HAP-1 (cell line): Measurements from ENCODE around the gene FGF21.
A peak's percentile ranks its signal among the peaks of the same experiment; 100 is the strongest.
"Not testable (repeated sequence)": the region's sequence is repeated elsewhere in the genome, so short reads cannot be mapped to it uniquely, and the experiment has no call there.

Source experiments
- DNase-seq, 2 experiments: peaks; one replicate each; pipeline ENCODE4 v3.0.0-alpha.2; 2016 to 2020; ENCODE audit warnings: low spot score in 2 of 2
- H3K27me3 ChIP-seq: fragments of 250-450 bp; sonication (Bioruptor Pico); 2 replicates; pipeline ENCODE4 v1.5.1; 2020; ENCODE audit warnings: low read depth, mild to moderate bottlenecking, moderate library complexity
- H3K36me3 ChIP-seq: fragments of 250-450 bp; sonication (Bioruptor Pico); replicated peaks from 2 replicates; pipeline ENCODE4 v1.5.1; 2020; ENCODE audit warnings: mild to moderate bottlenecking
- H3K4me1 ChIP-seq: fragments of 250-450 bp; sonication (Bioruptor Pico); 2 replicates; pipeline ENCODE4 v1.5.1; 2020; ENCODE audit warnings: mild to moderate bottlenecking
- H3K4me3 ChIP-seq: fragments of 250-450 bp; sonication (Bioruptor Pico); 2 replicates; pipeline ENCODE4 v1.5.1; 2020; ENCODE audit warnings: mild to moderate bottlenecking, moderate library complexity
- H3K9me3 ChIP-seq: fragments of 250-450 bp; sonication (Bioruptor Pico); 2 replicates; pipeline ENCODE4 v1.5.1; 2020; ENCODE audit warnings: mild to moderate bottlenecking, moderate library complexity
- in situ Hi-C: fragments of 300-500 bp; cut with MboI; formaldehyde crosslinking; loops from 3 replicates; pipeline ENCODE4 v1.14.3; 2020; ENCODE audit warnings: low sequenced_read_pairs, inconsistent platforms, mixed read lengths

FGF21 gene

GRCh38 chr19:48750771-48751504 is 4.4 kb upstream of the FGF21 start:
- Histone ChIP-seq H3K36me3 (no peaks in the 10 kb centered on the region; the same call in 1 of the 2 replicates), H3K4me1 (peaks cover 8% of the 10 kb centered on the region), H3K9me3 (no peaks in the 10 kb centered on the region), H3K4me3 (no peak overlapping the region), H3K27me3 (no peaks in the 10 kb centered on the region)
- in situ Hi-C loops, result no loop called here
- DNase-seq, result no peak

GRCh38 chr19:48751845-48752495 is 3.4 kb upstream of the FGF21 start:
- Histone ChIP-seq H3K27me3 (no peaks in the 10 kb centered on the region), H3K4me3 (peak overlapping the region; percentile 48), H3K4me1 (peaks cover 8% of the 10 kb centered on the region), H3K9me3 (no peaks in the 10 kb centered on the region), H3K36me3 (no peaks in the 10 kb centered on the region; the same call in 1 of the 2 replicates)
- DNase-seq, result no peak
- in situ Hi-C loops, result no loop called here

DNA sequence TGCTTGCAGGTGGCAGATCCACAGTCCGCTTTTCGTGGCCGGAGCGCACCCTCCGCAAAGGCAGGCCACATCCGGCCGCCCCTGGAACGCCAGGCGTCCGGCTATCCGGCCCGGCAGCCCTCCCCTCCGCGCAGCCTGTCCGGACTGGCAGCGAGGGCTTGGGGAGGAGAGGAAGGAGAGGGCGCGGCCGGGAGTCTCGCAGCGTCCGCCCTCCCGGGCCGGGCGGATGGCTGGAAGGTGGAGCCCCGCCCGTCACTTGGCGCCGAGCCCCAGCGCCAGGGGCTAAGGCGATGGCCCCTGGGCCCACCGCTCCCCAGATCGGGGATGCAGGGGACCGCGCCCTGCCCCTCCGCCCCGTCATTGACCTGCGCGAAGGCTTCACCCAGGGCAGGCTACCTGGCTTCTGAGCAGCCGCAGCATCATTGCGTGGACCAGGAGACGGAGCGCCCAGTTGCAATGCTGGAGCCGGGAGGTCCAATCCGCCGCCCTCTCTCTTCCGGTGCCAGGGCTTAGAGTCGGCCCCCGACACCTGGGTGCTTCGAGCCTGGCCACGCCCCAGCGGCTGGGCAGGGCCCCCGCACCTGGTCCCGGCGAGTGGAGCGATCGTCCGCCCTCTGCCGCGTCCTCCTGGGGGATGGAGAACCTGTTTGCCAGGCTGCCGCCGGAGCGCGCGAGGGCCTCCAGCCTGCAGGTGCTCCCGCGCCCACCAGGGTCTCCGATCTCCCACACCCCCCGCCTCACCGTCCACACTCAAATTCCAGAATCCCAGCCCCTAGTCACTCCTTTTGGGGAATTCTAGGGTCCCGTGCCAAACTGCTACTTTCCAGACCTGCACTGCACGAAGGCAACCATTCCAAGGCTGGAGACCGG is 2.6 kb upstream of the FGF21 start, which contains the start of gene FUT1:
TSS of gene FUT1 (minus strand) at position 146 of the 870 bp plus-strand sequence. CDS start 1,360 bp downstream, outside the sequence.
- Histone ChIP-seq H3K36me3 (no peaks in the 10 kb centered on the region; the same call in 1 of the 2 replicates), H3K9me3 (no peaks in the 10 kb centered on the region), H3K27me3 (no peaks in the 10 kb centered on the region), H3K4me3 (peak within 1 kb of the TSS; percentile 48), H3K4me1 (peaks cover 8% of the 10 kb centered on the region)
- DNase-seq, result peak; percentile 52 to 82
- in situ Hi-C loops, result no loop called here

DNA sequence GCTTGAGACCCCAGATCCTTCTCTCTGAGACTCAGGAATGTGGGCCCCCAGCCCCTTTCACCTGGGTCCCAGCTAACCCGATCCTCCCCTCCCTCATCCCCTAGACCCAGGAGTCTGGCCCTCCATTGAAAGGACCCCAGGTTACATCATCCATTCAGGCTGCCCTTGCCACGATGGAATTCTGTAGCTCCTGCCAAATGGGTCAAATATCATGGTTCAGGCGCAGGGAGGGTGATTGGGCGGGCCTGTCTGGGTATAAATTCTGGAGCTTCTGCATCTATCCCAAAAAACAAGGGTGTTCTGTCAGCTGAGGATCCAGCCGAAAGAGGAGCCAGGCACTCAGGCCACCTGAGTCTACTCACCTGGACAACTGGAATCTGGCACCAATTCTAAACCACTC is 463 bp downstream of the FGF21 start:
- H3K9me3 ChIP-seq, result no peaks in the 10 kb centered on the region; the same call in none of the 2 replicates
- peaks cover 4% of the 10 kb centered on the region; the same call in 1 of the 2 replicates for H3K27me3 ChIP-seq
- in situ Hi-C loops, result no loop called here
- H3K4me3 ChIP-seq, result no peak overlapping the region
- peaks cover 8% of the 10 kb centered on the region for H3K4me1 ChIP-seq
- no peak for DNase-seq
- no peaks in the 10 kb centered on the region for H3K36me3 ChIP-seq

DNA sequence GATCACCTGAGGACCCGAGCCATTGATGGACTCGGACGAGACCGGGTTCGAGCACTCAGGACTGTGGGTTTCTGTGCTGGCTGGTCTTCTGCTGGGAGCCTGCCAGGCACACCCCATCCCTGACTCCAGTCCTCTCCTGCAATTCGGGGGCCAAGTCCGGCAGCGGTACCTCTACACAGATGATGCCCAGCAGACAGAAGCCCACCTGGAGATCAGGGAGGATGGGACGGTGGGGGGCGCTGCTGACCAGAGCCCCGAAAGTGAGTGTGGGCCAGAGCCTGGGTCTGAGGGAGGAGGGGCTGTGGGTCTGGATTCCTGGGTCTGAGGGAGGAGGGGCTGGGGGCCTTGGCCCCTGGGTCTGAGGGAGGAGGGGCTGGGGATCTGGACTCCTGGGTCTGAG is 888 bp downstream of the FGF21 start:
- Histone ChIP-seq H3K36me3 (no peaks in the 10 kb centered on the region), H3K27me3 (peaks cover 4% of the 10 kb centered on the region; the same call in 1 of the 2 replicates), H3K4me1 (peaks cover 8% of the 10 kb centered on the region), H3K4me3 (no peak overlapping the region), H3K9me3 (no peaks in the 10 kb centered on the region; the same call in none of the 2 replicates)
- in situ Hi-C loops, result no loop called here
- DNase-seq, result no peak

DNA sequence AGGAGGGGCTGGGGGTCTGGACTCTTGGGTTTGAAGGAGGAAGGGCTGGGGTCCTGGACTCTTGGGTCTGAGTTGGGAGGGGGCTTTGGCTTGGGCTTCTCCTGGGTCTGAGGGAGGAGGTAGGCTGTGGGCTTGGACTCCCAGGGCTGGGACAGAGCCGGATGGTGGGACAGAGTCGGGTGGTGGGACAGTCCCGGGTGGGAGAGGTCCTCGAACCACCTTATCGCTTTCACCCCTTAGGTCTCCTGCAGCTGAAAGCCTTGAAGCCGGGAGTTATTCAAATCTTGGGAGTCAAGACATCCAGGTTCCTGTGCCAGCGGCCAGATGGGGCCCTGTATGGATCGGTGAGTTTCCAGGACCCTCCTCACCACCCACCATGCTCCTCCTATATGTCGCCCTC is 1.4 kb downstream of the FGF21 start:
- no peak for DNase-seq
- Histone ChIP-seq H3K27me3 (peaks cover 4% of the 10 kb centered on the region; the same call in 1 of the 2 replicates), H3K36me3 (no peaks in the 10 kb centered on the region), H3K4me3 (no peak overlapping the region), H3K9me3 (no peaks in the 10 kb centered on the region; the same call in none of the 2 replicates), H3K4me1 (peaks cover 7% of the 10 kb centered on the region)
- in situ Hi-C loops, result no loop called here

- H3K9me3 ChIP-seq, result no peaks in the 10 kb centered on the region; the same call in none of the 2 replicates
- in situ Hi-C loops, result no loop called here
- no peaks in the 10 kb centered on the region for H3K36me3 ChIP-seq
- H3K4me3 ChIP-seq, result no peak overlapping the region
- no peak for DNase-seq
- peaks cover 3% of the 10 kb centered on the region; the same call in 1 of the 2 replicates for H3K4me1 ChIP-seq
- H3K27me3 ChIP-seq, result peaks cover 4% of the 10 kb centered on the region; the same call in 1 of the 2 replicates
These were observed 1.9 kb downstream of the FGF21 start for GRCh38 chr19:48757089-48757675.

GRCh38 chr19:48757741-48758144 is 2.4 kb downstream of the FGF21 start:
- no peak for DNase-seq
- in situ Hi-C loops, result no loop called here
- Histone ChIP-seq H3K36me3 (no peaks in the 10 kb centered on the region), H3K4me3 (no peak overlapping the region), H3K27me3 (peaks cover 8% of the 10 kb centered on the region; the same call in 1 of the 2 replicates), H3K4me1 (peaks cover 3% of the 10 kb centered on the region; the same call in 1 of the 2 replicates), H3K9me3 (no peaks in the 10 kb centered on the region; the same call in none of the 2 replicates)

- no peaks in the 10 kb centered on the region; the same call in none of the 2 replicates for H3K9me3 ChIP-seq
- in situ Hi-C loops, result no loop called here
These were observed 5.3 kb downstream of the FGF21 start for GRCh38 chr19:48760504-48761205.

GRCh38 chr19:48765816-48766215 is 10.5 kb downstream of the FGF21 start:
- H3K4me3 ChIP-seq, H3K9me3 ChIP-seq, DNase-seq, in situ Hi-C loops, H3K36me3 ChIP-seq, H3K4me1 ChIP-seq: not testable (repeated sequence)
- H3K27me3 ChIP-seq, result peaks cover 35% of the 10 kb centered on the region

More at GRCh38 chr19:48760504-48761205, 5.3 kb downstream of the FGF21 start:
- H3K36me3 ChIP-seq, result no peaks in the 10 kb centered on the region
- H3K4me1 ChIP-seq, result no peaks in the 10 kb centered on the region
- DNase-seq, result no peak
- no peak overlapping the region for H3K4me3 ChIP-seq
- H3K27me3 ChIP-seq, result peaks cover 31% of the 10 kb centered on the region

- H3K27me3 ChIP-seq, result peaks cover 27% of the 10 kb centered on the region
- H3K36me3 ChIP-seq, H3K4me3 ChIP-seq, in situ Hi-C loops, H3K9me3 ChIP-seq, H3K4me1 ChIP-seq, DNase-seq: not testable (repeated sequence)
These were observed 12.9 kb downstream of the FGF21 start for GRCh38 chr19:48768171-48768753.

GRCh38 chr19:48768994-48769713 is 13.8 kb downstream of the FGF21 start:
- DNase-seq, result no peak
- no peaks in the 10 kb centered on the region for H3K36me3 ChIP-seq
- in situ Hi-C loops, result no loop called here
- H3K4me3 ChIP-seq, result no peak overlapping the region
- H3K4me1 ChIP-seq, result no peaks in the 10 kb centered on the region
- peaks cover 20% of the 10 kb centered on the region for H3K27me3 ChIP-seq
- H3K9me3 ChIP-seq, result no peaks in the 10 kb centered on the region
